ENCODE measurements around the gene RPGRIP1. TPM values are rescaled to one million over a fixed set of nuclear protein-coding genes. Genes with fewer than 3 reads are reported as not detected.
"Not testable (repeated sequence)": the region's sequence is repeated elsewhere in the genome, so short reads cannot be mapped to it uniquely, and the experiment has no call there.

RPGRIP1 gene
- total RNA-seq, 1 donor from 2014 or later: not detected

DNA sequence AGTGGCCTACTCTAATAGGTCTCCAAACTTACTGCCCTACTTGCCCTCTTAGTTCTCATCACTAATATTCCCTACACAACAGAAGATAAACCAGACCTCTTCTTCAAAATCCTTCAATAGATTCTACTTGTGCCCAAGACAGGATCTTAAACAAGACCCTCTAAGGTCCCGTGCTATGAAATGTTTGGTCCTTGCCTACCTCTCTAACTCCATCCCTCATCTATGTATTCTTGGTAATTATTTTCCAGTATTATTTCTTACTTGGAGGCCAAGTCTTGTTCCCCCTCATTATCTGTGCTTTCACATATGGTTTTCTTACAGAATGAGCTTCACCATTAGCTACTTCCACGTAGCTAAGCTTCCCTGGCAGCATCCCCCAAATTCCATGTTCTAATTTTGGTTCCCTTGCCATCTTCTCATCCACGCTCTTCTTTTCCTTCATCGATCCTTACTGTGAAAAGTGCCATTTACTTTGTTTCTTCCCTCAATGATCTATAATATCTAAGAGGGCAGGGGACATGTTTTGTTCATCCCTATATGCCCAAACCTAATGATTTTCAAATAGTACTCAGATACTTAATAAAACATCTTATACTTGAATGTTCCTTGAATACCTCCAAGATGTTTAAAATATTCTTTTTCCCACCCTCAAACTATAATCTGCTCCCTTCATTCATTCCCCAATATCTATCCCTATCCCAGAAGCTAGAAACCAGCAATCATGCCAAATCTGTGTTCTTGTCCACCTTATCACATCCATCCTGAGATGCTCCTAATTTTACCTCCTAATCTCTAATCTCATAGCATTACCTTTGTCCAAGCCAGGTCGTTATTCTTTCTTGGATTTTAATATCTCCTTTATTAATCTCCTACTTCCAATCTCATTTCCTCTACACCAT, 20.7 kb upstream of the RPGRIP1 start:
- DNase-seq: no peak

- DNase-seq: no peak
Measured at GRCh38 chr14:21261824-21262223, 18.1 kb upstream of the RPGRIP1 start.

DNA sequence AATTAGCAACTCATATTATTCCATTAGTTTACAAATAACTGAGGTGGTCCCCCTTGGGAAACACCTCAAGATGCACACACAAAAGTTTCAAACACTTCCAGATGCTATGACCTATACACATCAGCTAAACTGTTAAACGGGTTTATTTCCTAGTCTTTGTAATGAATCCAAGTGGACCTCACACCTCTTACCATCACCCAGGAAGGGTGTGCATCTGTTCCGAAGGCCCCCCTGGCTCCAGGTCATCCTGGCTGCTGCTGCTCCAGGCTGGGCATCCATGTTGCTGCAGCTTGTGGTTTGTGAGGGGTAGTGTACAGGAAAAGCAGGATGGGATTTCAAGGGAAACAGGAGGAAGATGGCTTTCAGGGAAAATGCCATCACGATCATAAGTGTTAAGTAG, 17.5 kb upstream of the RPGRIP1 start:
- DNase-seq: no peak

DNA sequence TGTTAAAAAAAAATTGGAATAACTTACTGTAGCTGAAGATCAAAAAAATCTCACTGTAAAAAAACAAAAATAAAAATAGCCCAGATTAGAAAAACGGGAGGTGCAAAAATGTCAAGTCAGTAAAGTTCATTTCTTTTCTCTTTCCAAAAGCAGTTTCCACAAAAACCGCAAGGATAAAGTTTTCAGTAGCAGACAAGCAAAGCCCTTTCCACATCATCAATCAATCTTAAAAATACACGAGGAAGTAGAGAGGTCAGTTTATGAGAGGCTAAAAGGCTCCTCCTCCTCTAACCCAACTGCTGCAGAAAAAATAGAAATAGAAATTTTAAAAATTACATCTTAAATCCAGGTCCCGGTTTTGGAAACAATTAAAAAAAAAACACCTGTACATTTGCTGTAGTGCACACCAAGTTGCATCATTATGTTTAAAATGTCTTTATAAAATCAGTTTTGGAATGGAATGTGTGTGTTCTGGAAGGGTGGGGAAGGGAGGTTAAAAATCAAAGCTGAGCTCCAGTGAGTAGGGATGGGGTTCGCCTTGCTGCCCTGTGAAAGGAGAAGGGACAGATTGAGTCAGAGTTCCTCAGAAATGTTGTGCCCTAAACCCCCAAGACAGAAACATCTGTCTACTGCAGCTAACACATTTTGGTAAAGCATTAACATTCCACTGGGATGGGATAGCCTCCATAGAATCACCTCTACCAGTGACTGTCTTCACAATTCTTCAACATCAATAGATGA, 16.4 kb upstream of the RPGRIP1 start:
- DNase-seq: no peak

DNA sequence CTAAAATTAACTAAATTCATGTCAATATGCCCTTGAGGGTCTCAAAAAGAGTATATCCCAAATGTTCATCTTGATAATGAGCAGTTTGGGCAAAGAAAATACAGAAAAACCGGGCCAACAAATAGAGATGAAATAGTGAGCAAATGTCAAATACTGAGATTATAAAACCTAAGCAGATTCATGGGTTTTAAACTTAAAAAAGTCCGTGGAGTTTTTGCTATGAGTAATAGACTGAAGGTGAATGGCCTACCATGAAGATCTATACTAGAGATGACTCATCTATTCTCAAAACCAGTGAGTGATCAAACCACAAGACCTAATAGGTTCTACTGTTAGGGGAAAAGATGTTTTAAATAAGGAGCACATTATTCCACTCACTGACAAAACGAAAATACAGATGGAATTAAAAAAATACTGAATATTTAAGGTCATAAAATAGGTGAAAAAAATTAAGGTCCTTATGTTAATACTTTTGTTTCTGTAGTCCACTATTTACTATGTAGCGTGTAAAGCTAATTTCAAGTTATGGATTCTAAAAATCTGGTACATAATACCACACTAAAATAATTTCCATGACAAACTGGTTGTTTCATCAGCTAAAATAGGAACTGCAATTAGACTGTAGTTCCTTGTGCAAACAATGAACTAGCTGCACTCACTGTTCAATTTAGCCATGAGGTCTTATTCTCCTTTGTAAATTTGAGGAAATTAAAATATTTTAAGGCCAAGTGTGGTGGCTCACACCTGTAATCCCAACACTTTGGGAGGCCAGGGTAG, 15.7 kb upstream of the RPGRIP1 start:
- peak; percentile 59 for DNase-seq

GRCh38 chr14:21267431-21267845, 12.4 kb upstream of the RPGRIP1 start:
- DNase-seq: peak; percentile 17

DNA sequence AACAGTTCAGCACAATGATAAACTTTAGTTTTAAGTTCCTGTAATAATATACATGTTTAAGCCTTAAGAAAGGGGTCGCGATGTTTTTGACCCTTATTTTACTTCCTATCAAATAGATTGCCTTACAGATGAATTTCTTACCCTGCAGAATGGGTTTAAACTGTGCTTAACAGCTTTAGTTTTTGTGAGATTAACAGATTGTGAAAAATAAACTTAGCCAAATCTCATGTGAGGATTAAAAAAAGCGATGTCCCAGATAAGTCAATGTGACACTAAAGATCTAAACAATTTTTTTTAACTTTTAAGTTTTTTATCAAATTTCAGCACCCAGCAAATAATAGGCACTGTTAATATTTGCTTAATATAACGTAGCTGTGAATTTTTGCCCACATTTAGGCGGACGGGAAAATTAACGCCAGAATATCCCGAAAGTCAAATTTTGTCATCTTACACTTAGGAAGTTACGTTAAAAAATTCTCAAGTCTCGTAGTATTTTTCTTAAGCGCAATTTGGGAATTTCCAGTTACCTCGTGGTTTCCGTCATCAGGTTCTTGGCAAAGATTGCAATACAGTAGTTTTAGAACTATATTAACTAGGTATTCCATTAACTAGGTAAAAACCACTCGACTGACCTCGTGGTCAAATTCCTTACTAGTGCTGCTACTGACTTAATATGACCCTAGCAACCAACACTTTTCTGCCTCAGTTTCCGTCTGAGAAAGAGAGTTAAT, 11.8 kb upstream of the RPGRIP1 start:
- peak; percentile 42 for DNase-seq

- DNase-seq: peak; percentile 83
Measured at GRCh38 chr14:21268617-21269251, 11.1 kb upstream of the RPGRIP1 start.

GRCh38 chr14:21269252-21270046, 10.4 kb upstream of the RPGRIP1 start, which contains the start of gene HNRNPC:
TSS of gene HNRNPC (minus strand) at chr14:21269442. CDS start at chr14:21234193, 35,249 bp downstream.
- peak; percentile 100 for DNase-seq

GRCh38 chr14:21272661-21273060, 7.2 kb upstream of the RPGRIP1 start:
- DNase-seq: not testable (repeated sequence)

DNA sequence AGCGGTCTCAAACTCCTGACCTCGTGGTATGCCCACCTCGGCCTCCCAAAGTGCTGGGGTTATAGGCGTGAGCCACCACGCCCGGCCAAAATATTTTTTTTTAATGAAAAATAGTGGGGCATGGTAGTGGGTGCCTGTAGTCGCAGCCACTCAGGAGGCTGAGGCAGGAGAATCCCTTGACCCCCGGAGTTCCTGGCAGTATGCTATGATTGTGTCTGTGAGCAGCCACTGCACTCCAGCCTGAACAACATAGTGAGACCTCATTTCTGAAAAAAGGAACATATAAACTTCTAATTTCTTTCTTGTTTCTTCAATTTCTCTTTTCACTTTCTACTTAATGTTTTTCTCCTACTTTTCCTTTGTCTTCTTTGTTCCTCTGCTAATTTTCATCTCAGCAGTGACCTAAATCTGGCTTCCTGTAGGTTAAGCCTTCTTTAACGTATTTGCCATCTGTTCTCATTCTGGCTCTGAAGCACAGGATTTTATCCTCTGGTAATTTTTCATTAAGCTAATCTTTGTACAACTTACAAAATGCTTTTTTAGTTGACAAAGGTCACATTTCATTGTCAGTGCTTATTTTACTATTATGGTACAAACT, 4.5 kb upstream of the RPGRIP1 start:
- no peak for DNase-seq

DNA sequence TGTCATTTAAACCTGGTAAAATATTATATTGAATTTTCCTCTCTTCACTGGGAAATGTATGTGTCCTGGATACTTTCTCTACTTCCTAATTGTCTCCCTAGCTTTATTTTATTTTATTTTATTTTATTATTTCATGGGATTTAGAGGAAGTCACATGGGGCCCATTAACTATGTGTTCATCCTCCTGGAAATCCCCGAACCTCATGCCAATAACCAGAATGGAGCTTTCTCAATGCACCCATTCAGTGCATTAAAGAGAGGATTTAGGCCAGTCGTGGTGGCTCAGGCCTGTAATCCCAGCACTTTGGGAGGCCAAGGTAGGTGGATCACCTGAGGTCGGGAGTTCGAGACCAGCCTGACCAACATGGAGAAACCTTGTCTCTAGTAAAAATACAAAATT, 1.3 kb upstream of the RPGRIP1 start:
- DNase-seq: peak; percentile 59

DNA sequence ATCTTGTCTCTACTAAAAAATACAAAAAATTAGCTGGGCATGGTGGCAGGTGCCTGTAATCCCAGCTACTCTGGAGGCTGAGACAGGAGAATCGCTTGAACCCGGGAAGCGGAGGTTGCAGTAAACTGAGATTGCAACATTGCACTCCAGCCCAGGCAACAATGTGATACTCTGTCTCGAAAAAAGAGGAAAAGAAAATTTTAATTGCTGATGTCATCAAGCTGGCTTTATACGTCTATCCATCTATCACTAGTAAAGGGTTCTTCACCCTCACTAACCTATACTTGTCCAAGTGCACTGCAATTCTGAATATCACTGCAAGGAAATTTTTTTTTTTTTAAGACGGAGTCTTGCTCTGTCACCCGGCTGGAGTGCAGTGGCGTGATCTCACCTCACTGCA, 2.0 kb downstream of the RPGRIP1 start:
- not testable (repeated sequence) for DNase-seq

DNA sequence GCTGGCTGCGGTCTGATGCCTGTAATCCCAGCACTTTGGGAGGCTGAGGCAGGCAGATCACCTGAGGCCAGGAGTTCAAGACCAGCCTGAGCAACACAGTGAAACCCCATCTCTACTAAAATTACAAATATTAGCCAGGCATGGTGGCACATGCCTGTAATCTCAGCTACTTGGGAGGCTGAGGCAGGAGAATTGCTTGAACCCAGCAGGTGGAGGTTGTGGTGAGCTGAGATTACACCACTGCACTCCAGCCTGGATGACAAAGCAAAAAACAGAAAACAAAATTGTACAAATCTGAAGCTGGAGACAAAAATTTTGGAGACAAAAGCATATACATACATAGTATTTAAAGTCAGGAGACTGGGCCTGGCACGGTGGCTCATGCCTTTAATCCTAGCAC, 6.6 kb downstream of the RPGRIP1 start:
- not testable (repeated sequence) for DNase-seq

- DNase-seq: peak; percentile 59
Measured at GRCh38 chr14:21287168-21287567, 7.3 kb downstream of the RPGRIP1 start.

DNA sequence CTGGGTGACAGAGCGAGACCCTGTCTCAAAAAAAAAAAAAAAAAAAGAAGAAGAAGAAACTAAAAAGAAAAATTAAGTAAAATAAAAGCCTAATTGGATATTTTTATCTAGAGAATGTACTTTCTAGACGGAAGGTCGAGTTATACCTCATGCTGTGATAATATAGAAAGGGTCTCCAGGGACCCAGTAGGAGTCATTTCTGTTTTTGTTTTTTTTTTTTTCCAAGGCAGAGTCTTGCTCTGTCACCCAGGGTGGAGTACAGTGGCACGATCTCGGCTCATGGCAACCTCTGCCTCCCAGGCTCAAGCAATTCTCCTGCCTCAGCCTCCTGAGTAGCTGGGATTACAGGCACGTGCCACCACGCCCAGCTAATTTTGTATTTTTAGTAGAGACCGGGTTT, 14.1 kb downstream of the RPGRIP1 start:
- not testable (repeated sequence) for DNase-seq

DNA sequence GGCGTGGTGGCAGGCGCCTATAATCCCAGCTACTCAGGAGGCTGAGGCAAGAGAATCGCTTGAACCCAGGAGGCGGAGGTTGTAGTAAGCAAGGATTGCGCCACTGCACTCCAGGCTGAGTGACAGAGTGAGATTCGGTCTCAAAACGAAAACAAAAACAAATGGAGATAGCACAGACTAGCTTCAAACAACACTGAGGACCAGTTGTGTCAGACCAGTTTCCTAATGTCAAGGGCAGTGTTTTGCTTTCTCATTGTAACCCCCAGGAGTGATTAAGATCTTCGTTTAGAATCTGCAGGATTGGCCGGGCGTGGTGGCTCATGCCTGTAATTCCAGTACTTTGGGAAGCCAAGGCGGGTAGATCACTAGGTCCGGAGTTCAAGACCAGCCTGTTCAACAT, 18.5 kb downstream of the RPGRIP1 start:
- no peak for DNase-seq

DNA sequence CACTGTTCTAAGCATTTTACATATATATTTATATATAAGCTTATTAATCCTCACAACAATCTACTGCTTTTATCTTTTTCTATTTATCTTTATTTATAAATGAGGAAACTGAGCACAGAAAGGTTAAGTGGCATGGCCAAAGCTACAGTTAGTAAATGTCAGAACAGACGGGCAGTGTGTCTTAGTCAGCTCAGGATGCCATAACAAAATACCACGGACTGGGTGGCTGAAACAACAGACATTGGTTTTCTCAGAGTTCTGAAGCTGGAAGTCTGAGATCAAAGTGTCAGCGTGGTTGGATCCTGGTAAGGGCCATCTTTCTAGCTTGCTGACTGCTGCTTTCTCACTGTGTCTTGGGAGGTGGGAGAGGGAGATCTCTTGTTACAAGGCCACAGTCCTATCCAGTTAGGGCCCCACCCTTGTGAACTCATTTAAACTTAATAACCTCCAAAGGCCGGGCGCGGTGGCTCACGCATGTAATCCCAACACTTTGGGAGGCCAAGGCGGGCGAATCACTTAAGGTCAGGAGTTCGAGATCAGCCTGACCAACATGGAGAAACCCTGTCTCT, 19.8 kb downstream of the RPGRIP1 start:
- no peak for DNase-seq

DNA sequence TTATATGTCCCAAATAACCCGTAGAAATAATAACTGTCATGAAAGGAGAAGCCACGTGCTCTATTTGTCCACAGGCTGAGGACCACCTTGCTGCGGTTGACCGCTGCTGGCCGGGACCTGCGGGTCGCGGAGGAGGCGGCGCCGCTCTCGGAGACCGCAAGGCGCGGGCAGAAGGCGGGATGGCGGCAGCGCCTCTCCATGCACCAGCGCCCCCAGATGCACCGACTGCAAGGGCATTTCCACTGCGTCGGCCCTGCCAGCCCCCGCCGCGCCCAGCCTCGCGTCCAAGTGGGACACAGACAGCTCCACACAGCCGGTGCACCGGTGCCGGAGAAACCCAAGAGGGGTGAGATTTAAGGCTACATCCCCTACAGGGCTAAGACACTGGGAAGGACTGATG, 21.0 kb downstream of the RPGRIP1 start:
- DNase-seq: peak; percentile 39
